ENCODE measurements around the gene NUDT8.

GRCh38 chr11:67585911-67586310 is 43.8 kb downstream of the NUDT8 start:
- TF ChIP-seq CTCF (IDR thresholded peaks at IDR 0.05; ENCODE audit: poor library complexity): no peak
- no peak for TF ChIP-seq EZH2phosphoT487 (IDR thresholded peaks at IDR 0.05; ENCODE audit: low read depth, severe bottlenecking, unreplicated experiment)
- TF ChIP-seq EZH2 (IDR thresholded peaks at IDR 0.05; ENCODE audit: borderline replicate concordance): no peak

Measured in hepatocyte (in vitro differentiated cells).